Cerebellar nuclear complex (tissue), 1 donor: ENCODE results near the gene KIF26B.
"Not testable (repeated sequence)": the region's sequence is repeated elsewhere in the genome, so short reads cannot be mapped to it uniquely, and the experiment has no call there.

ENCODE experiments used
- DNase-seq, 2 experiments: peaks; one replicate each; lab custom pipeline; 2025; lab: John Stamatoyannopoulos, UW

Gene KIF26B

DNA sequence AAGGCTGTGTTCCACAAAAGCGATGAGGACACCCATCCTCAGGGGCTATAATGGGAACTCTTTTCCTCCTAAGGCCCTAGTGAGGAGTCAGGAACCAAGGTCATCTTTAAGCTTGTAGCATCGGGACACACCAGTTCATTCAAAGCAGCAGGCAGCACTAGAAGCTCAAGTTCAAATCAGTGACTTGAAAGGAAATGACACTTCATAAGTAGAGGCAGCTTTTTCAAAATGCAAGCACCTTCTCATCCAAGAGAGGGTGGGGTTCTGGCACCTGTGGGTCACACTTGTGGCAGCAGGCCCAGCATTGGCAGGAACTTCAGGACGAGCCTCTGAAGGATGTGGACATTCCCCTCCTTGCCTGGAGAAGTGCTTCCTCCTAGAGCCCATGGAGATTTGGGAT is 496.3 kb downstream of the KIF26B start:
- DNase-seq = no peak

DNA sequence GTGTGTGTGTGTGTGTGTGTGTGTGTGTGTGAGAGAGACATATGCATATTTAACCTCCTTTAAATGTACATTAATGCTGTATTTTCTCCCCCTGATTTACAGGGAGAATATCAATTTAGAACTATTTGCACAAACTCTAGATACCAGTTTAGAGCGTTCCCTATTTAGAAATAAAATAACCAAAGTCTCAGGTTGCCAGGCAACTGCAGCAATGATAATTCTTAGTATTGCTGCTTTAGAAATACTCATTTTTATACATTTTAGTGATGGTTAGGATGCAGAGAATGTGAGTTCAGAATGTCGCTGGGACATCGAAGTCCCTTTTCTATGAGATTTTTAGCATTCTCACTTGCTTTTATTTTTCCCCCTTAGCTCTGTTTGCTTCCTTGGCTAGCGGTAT is 497.3 kb downstream of the KIF26B start:
- DNase-seq = no peak

DNA sequence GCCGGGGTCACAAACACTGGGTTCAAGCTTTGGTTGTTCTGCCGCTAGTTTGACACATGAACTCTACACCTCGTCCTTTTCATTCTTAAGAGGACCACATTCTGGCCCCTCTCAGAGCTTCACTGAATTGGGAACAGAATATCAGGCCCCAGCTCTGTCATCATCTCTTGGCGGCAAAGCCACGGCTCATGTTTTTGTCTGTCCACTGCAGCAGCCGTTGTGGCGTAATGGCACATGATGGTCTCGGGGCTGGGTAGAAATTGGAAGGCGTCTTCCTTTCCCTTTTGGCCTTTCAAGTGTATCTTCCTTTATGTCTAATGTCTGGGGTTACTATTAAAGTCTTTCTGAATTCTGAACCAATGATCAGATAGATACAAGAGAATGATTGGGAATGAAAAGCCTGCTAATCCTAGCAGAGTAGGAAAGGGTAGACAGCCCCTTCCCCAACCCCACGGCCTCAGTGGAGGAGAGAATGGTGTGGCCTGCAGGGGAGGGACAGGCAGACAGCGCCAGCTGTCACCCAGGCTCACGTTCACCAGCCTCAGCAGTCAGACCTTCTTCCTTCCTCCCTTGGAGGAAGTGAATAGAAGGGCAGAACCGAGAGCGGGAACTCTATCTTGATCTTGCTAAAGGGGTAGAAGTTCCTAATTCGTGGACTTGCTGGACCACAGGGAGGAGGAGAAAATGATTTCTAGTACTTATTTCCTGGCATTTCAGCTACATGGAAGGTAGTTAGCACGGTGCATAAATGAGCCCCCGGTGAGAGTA is 498.1 kb downstream of the KIF26B start:
- DNase-seq = no peak

DNA sequence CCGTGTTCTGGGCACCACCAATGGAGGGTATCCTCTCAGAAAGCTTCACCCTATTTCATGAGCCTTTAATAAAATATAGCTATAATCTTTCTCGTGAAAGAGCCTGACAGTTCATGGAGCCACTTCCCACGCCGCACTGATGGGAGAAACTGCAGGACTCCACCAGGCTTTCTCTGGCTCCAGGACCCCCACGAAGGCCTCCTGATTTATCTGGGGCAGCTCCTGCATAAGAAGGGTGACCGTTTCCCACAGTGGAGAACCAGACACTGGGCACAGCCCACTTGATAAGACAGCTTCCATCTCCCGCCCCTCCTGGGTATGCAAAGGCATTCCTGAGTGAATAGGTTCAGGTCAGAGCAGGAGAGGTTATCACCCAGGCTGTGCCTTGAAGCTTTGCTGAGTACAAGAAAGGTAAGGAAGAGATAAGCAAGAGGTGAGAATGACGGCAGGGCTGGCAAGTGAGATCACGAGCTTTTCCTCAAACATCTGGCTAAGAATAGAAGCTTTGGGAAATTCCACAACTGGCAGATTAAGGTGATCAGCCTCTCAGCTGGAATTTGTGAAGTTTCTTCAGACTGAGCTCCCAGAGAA is 499.8 kb downstream of the KIF26B start:
- no peak for DNase-seq

DNA sequence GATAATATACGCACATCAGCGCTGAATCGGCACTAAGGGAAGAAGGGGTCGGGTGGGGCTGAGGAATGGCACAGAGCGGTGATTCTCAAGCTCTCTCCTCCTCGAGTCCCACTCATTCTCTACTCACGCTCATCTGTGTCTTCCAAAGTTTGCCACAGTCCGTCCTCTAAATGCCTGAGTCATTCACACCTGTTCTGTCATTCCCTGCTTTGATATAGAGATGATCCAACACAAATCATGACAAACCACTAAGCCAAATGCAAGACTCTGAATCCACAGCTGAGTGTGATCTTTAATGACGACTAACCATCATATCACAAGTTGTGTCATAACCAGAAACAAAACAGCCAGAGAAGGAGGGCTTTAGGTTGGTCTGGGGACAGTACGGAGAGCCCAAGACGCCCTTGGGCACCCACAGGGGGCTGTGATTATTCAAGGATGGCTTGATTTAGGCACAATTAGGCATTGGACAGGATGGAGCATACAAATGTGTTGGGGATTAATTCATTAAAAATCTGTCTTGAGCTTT is 501.5 kb downstream of the KIF26B start:
- DNase-seq = no peak

DNA sequence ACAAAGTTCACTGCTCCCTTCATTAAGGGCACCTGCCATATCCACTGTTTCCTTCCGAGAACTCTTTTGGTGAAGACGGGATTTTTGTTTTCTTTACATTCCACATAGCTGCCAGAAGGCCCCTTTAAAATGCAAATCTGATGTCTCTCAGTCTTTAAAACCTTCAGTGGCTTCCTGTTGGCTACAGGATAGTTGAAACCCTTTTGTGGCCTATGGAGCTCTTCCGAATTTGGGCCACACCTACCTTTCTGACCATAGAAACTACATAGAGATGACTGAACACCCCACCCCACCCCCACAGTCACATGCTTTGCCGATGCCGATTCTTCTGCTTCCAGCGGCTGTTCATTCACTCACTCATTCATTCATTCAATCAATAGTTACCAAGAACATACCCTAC is 502.6 kb downstream of the KIF26B start:
- DNase-seq = no peak

DNA sequence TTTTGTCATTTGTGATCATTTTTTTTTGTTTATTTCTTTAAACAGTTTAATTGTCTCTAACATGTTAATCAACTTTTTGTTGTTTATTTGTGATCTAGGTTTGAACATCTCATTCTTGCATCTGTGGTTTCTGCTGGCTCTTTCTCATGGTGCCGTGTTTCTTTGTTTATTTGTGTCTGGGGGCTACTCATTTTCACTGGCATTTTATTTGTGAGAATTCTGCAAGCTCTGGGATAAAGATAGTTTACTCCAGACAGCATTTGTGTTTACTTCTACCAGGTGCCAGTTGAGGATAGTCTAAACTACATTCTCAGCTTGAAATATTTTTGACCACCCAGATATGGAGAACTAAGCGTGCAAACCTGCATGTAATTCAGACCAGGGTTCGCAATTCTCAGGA is 508.6 kb downstream of the KIF26B start:
- DNase-seq = no peak

DNA sequence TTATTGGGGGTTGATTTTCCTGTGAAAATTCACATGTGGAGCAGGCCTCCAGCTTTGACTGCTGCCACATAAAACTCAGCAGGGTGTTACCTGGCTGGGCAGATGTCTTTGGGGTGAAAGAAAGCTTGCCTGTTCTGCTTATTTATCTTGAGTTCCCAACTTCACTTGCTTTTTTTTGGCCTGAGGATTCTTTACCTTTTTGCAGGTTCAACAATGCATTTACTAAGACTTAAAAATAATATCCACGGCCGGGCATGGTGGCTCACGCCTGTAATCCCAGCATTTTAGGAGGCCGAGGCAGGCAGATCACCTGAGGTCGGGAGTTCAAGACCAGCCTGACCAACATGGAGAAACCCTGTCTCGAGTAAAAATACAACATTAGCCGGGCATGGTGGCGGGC is 509.1 kb downstream of the KIF26B start:
- no peak for DNase-seq

DNA sequence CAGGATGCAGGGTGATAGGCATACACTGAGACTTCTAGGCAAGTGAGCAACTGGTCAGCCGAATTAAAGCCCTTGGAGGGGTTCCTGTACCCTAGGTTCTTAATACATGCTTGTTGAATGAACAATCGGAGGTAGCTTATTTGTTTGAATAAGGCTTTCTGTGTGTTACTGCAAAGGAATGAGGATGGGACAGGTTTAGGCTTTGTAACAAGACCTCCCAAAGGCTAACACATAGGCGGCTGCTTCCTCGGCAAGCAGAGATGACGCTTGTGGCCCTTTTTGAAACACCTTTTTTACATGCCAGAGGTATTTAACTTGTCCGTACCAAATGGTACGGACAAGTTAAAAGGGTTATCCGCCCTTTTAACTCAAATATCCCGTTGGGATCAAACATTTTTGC is 511.6 kb downstream of the KIF26B start:
- DNase-seq = no peak

DNA sequence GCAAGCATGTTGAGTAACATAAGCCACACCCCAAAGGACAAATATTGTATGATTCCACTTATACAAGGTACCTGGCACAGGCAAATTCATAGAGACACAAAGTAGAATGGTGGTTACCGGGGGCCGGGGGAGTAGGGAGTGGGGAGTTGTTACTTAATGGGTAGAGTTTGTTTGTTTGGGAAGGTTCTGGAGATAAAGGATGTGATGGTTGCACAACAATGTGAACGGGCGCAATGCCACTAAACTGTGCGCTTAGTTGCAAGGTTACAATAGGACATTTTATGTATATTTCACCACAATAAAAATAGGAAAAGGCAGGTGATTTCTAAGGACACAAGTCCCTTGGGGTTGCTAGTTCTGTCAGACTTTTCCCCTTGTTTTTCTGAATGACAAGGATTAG is 516.6 kb downstream of the KIF26B start:
- no peak for DNase-seq

DNA sequence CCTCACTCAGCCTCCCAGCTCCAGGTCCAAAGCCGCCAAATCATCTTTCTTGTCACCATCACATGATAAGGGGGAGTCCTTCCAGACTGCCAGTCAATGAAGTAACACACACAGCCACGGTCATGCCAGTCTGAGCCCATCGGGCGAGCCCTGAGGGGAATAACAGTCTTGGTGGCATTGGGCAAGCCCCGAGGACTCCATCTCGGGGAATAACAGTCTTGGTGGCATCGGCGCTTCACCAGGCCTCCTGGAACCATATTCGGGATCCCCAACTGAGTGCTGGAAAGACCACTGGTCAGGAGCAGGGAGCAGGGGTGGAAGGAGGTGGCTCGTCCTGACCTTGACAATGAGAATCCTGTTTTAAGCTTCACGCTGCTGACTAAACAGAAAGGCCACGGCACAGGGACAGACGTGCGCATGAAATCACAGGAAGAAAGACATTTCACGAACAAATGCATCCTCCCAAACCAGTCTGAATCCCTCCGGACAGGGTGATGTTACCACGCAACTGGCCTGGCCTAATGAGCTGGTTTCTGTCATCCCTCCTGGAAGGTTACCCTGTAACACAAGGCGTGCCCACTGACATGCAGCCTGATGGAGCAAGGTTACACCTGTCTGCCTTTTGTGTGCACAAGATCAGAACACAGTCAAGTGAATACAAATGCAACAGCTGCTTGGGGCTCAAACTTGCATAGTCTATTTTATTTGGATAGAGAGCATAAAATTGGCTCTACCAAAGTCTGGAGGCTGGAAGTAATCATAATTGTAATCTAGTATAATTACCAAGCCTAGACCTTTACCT is 517.4 kb downstream of the KIF26B start:
- no peak for DNase-seq

DNA sequence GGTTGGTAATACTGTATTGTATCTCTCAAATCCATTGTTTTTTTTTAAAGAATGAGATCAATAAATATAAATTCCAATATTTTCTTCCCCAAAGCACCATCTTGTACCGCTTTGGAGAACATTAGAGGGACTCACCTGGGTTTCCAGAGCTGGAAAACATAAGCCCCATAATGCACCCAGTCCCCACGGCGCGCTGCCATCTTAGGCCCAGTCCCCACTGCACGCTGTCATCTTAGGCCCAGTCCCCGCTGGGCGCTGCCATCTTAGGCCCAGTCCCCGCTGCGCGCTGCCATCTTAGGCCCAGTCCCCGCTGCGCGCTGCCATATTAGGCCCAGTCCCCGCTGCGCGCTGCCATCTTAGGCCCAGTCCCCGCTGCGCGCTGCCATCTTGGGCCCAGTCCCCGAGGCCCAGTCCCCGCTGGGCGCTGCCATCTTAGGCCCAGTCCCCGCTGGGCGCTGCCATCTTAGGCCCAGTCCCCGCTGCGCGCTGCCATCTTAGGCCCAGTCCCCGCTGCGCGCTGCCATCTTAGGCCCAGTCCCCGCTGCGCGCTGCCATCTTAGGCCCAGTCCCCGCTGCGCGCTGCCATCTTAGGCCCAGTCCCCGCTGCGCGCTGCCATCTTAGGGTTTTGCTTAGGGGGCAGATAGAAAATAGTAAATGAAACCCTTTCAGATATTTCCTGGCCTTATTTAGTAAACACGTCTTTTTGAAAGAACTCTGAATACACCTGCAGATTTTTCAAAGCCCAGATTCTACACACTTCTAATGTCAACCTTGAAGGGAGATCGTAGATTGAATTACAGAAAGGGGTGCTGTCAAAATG is 518.3 kb downstream of the KIF26B start:
- DNase-seq = not testable (repeated sequence)

DNA sequence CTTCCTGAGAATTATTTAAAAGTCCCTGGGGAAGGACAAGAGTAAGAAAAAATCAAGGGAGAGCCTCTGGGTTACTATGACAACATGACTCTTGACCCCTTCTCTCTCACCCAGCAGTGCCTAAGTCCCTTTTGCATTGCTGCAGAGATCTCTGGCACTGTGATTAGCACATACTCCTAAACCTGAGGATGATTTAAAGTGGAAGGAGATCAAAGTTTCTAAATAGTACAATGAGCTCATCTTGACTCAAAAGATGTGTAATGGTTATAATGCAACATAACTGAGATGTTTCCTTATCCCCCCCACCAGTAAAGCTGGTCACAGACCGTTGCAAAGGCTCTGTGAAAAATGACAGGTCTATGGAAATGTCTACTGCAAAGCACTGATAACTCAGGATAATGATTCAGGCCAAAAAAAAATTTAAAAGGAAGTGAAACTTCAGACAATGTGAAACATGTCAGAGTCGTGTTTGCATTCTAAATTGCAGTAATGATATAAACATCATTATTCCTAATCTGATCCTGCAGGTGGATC is 519.2 kb downstream of the KIF26B start:
- DNase-seq = no peak

DNA sequence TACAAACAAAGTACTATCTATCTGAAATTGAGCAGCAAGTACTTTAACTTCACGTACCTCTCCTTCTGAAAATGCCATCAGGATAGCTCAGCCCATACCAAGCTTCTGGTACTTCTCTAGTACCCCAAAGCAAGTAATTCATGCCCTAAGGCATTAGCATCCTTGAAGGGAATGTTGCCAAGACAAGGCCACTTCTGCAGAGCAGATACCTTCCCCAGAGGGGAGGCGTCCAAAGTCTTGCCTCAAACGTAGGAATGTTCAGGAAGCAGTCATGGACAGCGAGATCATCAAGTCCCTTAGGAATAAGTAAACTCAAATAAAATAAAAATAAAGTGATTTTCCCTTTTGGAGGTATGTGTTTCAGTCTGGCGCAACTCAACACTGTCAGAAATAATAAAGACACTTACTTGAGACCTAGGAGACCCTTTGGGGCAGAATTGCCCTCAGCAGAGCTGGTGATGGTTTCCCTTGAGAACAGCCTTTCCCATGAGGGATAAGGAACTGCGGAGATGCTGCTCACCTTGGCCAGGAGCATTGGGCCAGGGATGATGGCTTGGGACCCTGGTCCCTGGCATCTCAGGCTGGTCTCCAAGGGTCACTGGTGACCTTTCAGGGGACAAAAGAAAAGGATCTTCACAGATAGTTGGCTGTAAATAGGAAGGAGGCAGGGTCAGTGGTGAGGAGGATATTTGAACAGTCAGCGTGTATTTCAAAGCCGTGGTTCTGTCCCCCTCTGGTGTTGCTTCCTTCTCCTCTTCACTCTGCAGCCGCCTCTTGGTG is 522.9 kb downstream of the KIF26B start:
- DNase-seq = no peak

DNA sequence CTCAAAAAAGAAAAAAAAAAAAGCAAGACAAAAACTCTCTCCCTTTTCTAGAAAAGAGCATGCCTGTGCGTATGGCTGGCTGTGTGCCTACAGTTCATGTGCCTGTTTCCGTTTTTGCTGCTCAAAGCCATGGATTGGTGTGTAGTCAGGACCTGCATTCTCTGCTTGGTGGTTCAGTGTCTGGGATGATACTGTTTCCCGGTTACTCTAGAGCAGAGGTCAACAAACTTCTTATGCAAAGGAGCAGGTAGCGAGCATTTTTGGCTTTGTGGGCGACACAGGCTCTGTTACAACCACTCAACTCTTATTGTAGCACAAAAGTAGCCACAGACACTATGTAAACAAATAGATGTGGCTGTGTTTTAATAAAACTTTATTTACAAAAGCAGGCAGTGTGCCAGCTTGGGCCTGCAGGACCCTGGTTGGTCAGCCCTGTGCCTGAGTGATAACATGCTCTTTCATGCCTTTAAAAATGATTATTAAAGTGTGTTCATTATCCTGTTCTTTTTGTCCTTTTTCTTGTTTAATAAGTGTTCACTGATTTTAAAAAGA is 524.2 kb downstream of the KIF26B start:
- no peak for DNase-seq

DNA sequence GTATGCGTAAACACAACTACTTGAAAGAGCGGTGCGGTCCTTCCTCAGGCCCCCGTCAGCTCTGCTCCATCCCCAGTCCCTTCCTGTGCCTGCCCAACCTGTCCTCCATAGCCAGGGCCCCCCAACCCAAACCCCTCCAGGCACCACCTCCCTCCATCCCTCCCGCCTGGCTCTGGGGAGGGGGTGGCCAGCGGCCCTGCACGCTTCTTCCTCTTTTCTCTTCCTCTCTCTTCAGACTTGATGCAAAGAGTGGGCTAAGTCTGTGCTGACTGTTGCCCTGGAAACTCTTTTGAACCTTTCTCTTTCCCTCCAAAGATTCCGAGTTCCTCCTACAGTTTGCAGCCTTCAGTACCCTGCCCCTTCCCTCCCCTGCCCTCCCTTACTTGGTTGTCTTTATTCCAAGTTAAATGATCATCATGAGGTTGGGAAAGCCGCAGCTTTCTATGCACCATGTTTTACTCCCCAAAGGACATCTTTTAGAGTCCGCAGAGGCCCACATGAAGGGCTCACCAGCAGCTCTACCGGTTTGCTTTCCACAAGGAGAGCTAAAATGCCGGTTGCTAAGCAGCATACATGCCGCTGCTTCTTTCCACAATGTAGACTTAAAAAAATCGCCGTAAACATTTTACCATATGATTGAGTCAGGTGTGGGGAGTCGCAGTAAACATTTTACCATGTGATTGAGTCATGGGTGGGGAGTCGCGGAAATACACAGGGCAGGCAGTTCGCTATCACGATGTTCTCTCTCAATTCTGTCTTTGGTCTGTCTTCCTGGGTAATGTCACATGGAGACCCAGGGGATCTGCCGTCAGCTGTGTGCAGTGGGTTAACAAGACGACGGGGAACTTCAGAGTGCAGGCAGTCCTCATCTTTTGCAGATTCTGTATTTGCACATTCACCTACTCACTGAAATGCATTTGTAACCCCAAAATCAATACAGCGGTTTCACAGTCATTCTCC is 525.3 kb downstream of the KIF26B start:
- no peak for DNase-seq

DNA sequence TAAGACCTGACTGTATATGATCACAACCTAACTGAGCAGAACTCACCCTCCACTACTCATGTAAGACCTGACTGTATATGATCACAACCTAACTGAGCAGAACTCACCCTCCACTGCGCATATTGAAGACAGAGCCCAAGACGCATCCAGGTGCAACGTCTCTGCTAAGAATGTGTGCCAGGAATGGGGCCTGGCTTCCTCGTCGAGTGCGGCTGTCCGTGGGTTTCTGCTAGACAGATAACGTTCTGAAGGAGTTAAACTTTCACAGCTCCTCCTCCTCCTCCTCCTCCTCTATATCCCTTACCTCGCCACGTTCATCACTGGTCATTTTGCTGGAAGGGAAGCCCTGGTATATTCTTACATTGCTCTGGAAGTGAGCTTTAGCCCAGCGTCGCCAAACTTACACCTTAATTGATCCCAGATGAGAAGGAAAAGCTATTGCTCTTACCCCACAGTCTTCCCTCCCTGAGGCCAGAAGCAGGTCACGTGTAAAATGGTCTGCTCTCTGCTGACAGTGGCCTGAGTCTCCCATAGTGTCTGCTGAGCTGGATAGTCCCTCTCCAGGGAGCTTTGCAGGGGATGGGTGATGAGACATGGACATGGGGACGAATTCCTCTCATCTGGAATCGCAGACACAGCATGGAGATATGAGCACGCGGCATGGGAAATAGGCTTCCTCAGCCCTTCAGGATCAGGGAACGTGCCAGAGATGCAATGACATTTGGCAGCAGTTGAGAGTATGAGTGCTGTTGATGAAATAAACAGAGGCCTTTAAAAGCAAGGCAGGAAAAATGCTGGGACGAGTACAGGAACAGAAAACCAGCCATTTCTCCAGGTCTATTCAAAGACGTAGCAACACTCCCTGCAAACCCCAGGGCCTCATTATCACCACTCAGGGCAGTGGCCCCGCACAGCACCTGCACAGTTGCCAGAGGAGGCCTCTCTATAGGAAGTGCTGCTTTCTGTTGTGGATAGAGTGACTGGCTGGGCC is 528.1 kb downstream of the KIF26B start:
- DNase-seq = no peak

DNA sequence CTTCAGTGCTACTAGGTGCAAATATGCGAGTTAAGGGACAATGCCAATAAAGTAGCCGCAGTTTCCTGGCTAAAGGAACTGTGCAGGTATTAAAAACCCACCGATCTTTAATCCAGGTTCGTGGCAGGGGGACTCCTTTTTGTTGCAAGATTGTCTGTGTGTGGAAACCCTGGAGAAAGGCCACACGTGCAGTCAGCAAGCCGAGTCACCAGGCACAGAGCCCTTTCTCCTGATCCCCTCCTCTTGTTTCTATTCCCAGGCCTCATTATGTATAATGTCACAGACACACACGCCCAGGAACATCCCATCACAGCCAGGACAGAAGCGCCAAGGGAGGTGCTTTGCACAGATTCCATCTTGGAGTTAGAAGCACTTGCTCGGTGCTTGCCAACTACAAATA is 528.9 kb downstream of the KIF26B start:
- DNase-seq = no peak
